ENCODE data around the gene OSBPL3.

The OSBPL3 gene

GRCh38 chr7:24757353-24758275 lies 222.4 kb downstream of the OSBPL3 start, which contains the start of gene GSDME:
GSDME (minus strand) TSS chr7:24757464; CDS start chr7:24749774, 7,690 bp downstream.
- peak; percentile 59 for DNase-seq (ENCODE audit: low read depth)

- DNase-seq (ENCODE audit: low read depth): no peak
Observed at GRCh38 chr7:24756545-24757352, 223.2 kb downstream of the OSBPL3 start.

- no peak for DNase-seq (ENCODE audit: low read depth)
Observed at GRCh38 chr7:24755541-24756407, 224.2 kb downstream of the OSBPL3 start.

- no peak for DNase-seq (ENCODE audit: low read depth)
Observed at GRCh38 chr7:24754906-24755506, 225.0 kb downstream of the OSBPL3 start.

GRCh38 chr7:24752073-24752800 lies 227.7 kb downstream of the OSBPL3 start:
- DNase-seq (ENCODE audit: low read depth): no peak

GRCh38 chr7:24751484-24751883 lies 228.5 kb downstream of the OSBPL3 start:
- DNase-seq (ENCODE audit: low read depth): no peak

- DNase-seq (ENCODE audit: low read depth): no peak
Observed at GRCh38 chr7:24750441-24751055, 229.4 kb downstream of the OSBPL3 start.

- no peak for DNase-seq (ENCODE audit: low read depth)
Observed at GRCh38 chr7:24748521-24748920, 231.5 kb downstream of the OSBPL3 start.
